NCI-H1092 (cell line): ENCODE results near the gene MYBPH.
A peak's percentile ranks its signal among the peaks of the same experiment; 100 is the strongest.

Experiments
- DNase-seq: peaks from one replicate; lab custom pipeline; 2025; lab: John Stamatoyannopoulos, UW

MYBPH gene

DNA sequence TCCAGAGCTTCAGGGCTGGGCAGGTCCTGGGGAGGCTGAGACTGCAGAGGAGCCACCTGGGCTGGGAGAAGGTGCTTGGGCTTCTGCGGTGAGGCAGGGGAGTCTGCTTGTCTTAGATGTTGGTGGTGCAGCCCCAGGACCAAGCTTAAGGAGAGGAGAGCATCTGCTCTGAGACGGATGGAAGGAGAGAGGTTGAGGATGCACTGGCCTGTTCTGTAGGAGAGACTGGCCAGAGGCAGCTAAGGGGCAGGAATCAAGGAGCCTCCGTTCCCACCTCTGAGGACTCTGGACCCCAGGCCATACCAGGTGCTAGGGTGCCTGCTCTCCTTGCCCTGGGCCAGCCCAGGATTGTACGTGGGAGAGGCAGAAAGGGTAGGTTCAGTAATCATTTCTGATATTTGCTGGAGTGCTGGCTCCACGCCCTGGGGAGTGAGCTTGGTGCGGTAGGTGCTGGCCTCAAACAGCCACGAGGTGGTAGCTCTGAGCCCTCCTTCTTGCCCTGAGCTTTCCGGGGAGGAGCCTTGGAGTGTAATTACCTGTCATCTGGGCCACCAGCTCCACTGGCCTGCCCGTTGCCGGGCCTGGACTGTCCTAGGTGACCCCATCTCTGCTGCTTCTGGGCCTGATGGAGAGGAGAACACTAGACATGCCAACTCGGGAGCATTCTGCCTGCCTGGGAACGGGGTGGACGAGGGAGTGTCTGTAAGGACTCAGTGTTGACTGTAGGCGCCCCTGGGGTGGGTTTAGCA is 9.3 kb downstream of the MYBPH start:
- no peak for DNase-seq

DNA sequence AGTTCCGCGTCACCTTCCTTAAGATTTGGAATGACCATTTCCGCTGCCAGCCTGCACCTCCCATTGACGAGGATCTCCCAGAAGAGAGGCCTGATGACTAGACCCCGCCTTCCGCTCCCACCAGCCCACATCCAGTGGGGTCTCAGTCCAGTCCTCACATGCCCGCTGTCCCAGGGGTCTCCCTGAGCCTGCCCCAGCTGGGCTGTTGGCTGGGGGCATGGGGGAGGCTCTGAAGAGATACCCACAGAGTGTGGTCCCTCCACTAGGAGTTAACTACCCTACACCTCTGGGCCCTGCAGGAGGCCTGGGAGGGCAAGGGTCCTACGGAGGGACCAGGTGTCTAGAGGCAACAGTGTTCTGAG is 9.8 kb downstream of the MYBPH start:
- no peak for DNase-seq

DNA sequence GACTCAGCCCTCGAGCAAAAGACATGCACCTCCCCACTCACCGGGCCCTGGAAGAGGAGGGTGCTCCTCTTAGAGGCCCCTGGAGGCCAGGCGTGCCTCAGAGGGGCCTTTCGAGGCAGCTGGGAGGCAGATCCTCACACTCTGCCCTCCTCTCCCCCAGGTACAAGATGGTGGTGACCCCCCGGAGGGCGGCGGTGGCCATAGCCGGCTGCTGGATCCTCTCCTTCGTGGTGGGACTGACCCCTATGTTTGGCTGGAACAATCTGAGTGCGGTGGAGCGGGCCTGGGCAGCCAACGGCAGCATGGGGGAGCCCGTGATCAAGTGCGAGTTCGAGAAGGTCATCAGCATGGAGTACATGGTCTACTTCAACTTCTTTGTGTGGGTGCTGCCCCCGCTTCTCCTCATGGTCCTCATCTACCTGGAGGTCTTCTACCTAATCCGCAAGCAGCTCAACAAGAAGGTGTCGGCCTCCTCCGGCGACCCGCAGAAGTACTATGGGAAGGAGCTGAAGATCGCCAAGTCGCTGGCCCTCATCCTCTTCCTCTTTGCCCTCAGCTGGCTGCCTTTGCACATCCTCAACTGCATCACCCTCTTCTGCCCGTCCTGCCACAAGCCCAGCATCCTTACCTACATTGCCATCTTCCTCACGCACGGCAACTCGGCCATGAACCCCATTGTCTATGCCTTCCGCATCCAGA is 10.4 kb downstream of the MYBPH start:
- no peak for DNase-seq

- DNase-seq, result no peak
Measured at GRCh38 chr1:203163891-203164635, 11.6 kb downstream of the MYBPH start.

GRCh38 chr1:203162403-203162802 is 13.2 kb downstream of the MYBPH start:
- no peak for DNase-seq

DNA sequence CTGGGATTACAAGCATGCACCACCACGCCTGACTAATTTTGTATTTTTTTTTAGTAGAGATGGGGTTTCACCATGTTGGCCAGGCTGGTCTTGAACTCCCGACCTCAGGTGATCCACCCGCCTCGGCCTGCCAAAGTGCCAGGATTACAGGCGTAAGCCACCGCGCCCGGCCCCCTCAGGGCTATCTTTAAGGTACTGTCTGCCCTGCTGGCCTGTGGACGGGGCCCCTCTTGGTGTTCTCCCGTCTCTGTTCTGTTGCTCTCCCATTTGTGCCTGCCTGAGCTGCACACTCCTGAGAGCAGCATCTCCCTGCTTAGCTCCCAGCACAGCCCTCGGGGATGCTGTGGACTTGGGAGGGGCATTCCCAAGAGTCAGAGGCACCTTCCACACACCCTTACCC is 13.9 kb downstream of the MYBPH start:
- no peak for DNase-seq

DNA sequence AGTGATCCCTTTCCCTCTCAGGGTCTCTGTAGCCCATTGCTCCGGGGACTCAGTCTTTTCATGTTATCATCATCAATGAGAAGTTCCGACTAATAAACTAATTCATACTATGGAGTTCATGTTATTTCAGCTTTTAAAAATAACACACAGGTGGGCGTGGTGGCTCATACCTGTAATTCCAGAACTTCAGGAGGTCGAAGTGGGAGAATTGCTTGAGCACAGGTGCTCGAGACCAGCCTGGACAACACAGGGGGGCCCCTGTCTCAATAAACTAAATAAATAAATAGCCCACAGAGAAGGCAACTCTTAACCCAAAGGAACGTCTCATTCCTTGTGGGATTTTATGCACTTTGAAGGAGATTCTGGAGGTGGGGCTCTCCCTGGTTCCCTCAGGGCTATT is 14.5 kb downstream of the MYBPH start:
- DNase-seq, result no peak

- DNase-seq, result no peak
Measured at GRCh38 chr1:203159844-203160243, 15.8 kb downstream of the MYBPH start.

GRCh38 chr1:203158960-203159665 is 16.5 kb downstream of the MYBPH start:
- peak; percentile 40 for DNase-seq

DNA sequence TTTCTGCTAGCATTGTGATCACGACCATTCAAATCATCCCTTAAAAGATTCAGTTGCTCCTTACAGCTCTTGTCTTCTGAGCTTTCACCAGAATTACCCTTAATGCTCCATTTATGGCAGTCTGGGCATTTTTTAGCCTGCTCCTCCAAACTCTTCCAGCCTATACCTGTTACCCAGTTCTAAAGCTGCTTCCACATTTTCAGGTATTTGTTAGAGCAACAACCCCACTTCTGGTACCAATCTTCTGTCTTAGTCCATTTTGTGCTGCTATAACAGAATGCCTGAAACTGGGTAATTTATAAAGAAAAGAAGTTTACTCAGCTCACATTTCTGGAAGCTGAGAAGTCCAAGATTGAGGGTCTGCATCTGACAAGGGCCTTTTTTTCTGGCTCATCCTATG is 17.2 kb downstream of the MYBPH start:
- no peak for DNase-seq

DNA sequence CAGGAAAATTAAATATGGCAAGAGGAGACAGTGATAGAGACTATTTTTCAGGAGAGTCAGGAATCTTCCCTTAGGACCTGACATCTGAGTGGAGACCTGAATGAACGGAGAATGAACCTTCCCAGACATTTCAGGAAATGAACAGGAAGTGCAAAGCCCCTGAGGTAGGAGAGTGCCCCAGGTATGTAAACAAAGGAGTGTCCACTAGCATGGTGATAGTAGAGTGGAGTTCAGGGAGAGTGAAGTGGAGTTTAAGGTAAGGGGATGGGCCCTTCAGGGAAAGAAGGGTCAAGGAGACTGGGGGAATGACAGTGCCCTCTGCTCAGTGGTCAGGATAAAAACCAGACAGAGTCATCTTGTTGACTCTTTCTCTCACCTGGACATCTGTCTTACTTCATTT is 19.3 kb downstream of the MYBPH start:
- DNase-seq, result no peak

DNA sequence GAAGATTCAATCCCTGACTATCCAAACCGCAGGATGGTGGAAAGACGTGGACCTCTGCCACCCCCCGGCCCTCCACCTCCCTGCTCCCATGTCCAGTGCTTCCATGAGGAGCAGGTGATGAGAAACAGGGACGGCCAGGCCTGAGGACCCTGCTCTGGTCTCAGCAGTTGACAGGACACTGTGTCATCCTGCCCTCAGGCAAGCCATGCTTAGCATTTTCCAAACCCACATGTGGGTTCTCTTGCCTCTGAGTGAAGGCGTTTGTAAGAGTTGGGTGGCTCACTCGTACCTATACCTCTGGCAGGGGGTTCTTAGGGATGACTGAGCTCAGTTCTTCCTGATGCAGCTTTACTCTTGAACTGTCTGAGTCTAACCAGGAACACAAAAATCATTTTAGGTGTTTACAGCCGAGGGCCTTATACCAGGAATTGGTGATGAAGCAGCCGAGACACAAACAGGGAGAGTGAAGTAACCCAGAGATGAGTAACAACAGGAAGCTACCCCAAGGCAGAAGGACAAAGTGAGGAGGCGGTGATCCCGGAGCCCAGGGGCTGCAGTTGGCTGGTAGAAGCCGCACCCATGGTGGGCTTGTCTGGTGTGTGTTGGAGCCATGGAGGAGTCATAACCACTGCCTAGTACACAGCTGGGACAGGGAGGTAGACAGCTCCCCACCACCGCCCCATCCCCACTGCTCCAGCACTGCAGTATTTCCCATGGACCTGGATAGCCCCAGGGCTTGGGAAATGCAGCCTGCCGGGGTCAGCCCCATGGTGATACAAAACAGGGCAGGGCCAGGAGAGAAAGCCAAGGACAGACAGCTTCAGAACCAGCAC is 21.4 kb downstream of the MYBPH start:
- DNase-seq, result no peak

GRCh38 chr1:203153051-203153988 is 22.3 kb downstream of the MYBPH start:
- DNase-seq, result peak; percentile 24

- DNase-seq, result no peak
Measured at GRCh38 chr1:203152158-203153034, 23.2 kb downstream of the MYBPH start.

DNA sequence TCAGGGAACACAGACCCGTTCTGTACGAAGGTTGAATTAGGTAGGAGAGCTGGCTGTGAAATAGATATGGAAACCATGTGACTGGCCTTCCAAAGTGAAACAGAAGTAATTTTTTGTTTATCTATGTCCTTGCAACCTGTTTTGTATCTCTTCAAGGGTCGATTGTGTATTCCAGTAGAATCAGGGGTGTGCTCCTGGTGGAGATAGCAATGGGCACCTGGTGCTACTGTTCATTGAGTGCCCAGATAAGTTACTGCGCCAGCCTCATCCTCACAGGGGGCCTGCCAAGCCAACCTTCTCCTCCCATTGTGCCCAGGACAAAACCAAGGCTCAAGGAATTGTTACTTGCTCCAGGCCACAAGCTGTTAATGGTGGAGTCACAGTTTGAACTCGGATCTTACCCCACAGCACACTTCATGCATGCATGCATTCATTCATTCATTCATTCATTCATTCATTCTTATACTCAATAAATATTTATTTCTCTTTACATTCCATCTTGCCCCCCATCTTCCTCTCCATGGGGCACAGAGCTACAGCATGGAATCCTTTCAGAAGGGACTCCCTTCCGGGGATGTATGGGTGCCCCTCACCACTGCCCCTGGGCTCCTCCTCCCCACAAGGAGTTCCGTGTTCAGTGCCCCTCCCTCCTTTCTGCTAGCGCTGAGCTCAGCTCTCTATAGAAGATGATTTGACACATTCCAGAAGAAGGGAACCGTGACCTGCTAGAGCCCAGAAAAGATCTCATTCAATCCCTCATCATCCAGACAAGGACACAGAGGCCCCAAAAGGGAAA is 24.1 kb downstream of the MYBPH start:
- no peak for DNase-seq

DNA sequence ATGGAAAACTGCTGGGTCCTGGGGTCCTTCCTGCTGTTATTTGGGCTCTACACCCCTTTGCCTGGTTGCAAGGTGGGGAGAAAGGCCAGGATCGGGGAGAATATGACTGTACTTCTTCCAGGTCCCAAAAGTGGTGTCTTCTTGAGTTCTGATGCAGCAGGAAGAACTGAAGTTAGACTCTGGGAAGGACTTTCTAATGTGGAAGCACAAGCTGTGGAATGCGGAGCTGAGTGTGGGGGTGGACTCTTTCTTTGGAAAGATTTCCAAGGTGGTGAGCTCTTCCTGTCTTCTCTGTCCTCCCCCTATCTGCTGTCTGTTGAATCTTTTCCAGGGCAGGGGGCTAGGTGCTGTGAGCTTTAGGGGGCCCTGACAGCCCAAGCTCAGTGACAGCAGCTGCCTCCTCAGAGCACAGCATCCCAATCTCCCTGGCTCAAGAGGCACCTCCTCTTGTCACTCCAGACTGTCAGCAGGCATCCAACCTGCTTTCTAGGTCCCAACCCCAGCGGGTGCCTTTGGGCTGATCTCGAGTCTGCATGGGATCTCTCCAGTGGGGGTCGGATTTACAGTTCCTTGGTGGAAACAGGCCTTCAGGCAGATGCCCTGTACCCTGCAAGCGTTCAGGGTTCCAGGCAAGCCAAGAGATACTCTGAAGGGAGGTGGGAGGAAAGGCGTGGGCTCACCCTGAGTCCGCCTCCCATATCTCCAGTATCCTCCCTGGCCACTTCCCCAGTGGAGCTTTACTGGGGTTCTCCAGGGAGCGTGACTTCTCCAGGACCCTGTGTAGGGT is 24.9 kb downstream of the MYBPH start:
- DNase-seq, result no peak

DNA sequence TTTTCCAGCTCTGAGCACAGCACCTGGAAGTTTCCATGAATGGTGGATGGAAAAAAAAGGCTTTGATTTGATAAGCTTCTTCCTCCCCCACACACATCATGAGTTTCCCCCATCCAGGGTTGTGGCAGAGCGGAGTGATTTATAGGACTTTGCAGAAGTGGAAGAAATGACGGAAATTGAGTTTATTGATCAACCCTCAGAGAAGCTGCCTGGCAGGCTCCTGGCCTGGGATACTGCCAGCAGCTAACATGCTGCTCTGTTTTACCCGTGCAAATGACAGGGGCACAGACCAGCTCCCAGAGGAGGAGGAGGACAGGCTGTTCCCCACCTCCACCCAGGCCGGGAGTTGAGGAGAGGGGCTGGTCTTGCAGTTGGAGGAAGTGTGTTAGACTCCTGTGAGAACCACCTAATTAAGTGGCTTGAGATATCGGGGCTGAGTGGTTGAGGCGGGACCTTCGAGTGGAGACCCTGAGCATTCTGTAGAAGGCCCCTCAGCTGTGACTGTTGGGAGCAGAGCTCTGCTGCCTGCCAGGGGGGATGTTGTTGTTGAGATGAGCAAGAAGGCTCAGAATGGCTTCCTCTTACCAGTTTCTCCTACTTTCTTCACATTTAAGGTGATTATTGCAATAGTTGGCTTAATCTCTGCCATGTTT is 26.3 kb downstream of the MYBPH start:
- DNase-seq, result no peak
